B cell (primary cell): Measurements from ENCODE around the gene DAD1.

Experiments used
- EZH2 ChIP-seq: IDR thresholded peaks from 2 replicates; pipeline ENCODE4 v1.6.1; 2012; ENCODE audit warnings: borderline replicate concordance, low read depth, mild to moderate bottlenecking, moderate library complexity, low read length; ENCODE audit not compliant: insufficient read depth, poor library complexity, severe bottlenecking
- TF ChIP-seq, protein P1 (sequence below): fragments of 200-600 bp; IDR thresholded peaks from one replicate; pipeline ENCODE4 v1.8.0; 2022; ENCODE audit warnings: antibody characterized with exemption, mild to moderate bottlenecking

DNA sequence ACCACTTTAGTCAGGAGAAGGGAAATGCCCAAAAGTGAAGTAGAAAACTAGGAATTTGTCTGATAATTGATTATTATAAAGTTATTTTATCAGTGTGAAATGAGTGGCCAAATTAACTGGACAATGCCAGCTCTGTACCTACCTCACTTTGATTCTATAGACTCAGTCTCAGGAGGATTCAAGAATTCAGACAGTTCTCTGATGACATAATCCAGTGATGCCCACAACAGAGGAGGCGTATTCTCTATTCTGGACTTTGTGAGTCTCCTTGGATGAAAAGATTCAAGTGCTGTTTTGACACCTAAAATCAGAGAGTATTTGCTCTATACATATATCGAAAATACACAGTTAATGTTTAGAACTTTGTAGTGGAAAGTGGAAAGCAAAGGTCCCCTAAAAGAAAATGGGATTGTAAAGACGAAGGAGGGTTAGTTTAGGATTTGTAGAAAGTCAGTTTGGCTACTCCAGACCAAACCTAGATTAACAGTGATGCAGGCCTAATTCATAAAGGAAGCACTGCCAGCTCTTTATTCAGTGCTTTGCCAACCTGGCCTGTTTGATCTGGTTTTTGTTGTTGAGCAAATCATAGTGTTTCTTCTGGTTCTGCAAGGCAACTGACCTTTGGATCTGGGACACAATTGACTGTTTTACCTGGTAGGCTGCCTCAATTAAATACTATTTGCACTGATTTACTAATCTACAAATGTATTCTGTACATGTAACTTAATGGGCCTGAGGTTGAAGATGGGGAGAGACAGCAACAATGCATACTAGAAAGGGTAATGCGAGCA is 67.4 kb downstream of the DAD1 start:
- TF ChIP-seq, protein P1, sequence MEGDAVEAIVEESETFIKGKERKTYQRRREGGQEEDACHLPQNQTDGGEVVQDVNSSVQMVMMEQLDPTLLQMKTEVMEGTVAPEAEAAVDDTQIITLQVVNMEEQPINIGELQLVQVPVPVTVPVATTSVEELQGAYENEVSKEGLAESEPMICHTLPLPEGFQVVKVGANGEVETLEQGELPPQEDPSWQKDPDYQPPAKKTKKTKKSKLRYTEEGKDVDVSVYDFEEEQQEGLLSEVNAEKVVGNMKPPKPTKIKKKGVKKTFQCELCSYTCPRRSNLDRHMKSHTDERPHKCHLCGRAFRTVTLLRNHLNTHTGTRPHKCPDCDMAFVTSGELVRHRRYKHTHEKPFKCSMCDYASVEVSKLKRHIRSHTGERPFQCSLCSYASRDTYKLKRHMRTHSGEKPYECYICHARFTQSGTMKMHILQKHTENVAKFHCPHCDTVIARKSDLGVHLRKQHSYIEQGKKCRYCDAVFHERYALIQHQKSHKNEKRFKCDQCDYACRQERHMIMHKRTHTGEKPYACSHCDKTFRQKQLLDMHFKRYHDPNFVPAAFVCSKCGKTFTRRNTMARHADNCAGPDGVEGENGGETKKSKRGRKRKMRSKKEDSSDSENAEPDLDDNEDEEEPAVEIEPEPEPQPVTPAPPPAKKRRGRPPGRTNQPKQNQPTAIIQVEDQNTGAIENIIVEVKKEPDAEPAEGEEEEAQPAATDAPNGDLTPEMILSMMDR, result no peak
- no peak for TF ChIP-seq EZH2
